Left hindlimb (tissue), 1 donor: ENCODE results near the gene LONRF3.
A peak's percentile ranks its signal among the peaks of the same experiment; 100 is the strongest.

ENCODE experiments used
- DNase-seq: peaks from one replicate; pipeline ENCODE4 v3.0.0-alpha.2; 2018

LONRF3 gene

DNA sequence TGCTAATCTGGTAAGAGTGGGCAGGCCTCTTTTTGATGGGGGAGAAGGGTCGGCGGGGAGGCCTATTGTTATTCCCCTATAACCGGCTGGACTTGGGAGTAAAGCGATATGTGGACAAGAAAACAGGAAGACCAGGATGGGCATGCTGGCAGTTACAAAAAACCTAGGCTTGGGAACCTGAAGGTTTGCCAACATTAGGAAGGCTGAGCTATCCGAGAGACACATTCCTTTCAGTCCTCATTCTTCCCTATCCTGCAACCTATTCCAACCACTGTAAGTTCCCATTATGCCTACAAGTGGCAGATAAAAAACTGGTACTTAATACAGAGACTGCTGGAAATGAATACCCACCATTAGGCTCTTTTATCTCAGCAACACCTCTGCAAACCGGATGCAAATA, 66.0 kb downstream of the LONRF3 start:
- DNase-seq = no peak

DNA sequence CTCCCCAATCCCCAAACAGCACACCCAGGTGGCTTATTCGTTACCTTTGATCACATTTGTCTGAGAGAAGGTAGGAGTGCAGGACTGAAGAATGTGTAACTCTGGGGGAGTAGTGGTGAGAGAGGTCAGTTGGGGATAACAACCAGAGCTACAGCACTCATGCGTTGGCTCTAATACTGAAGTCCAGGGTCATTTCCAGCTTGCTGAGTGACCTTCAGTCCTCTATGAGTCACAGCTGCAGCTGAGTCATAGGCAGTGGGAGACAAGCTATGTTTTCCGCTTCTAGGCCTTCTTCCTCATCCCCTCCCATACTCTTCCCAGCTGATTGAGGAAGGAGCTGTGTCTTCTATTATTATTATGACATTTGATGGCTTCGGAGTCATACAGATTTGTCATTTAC, 66.8 kb downstream of the LONRF3 start:
- peak; percentile 29 for DNase-seq

DNA sequence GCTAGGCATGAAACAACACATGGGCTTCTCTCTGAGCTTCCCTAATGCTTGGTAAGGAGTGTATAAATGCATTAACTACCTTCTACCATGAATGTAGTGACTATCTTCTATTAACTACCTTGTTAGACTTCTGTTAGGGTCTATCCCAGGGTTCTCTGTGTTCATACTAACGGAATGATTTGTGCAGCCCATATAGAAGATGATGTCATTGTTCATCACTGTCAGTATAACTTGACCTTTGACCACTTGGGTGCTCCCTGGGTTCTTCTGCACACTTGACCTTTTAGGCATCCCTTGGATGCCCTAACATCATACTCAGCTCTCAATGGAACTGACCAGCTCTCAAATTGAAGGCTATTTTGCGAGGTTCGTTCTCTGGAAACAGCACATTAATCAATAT, 67.6 kb downstream of the LONRF3 start:
- DNase-seq = no peak

DNA sequence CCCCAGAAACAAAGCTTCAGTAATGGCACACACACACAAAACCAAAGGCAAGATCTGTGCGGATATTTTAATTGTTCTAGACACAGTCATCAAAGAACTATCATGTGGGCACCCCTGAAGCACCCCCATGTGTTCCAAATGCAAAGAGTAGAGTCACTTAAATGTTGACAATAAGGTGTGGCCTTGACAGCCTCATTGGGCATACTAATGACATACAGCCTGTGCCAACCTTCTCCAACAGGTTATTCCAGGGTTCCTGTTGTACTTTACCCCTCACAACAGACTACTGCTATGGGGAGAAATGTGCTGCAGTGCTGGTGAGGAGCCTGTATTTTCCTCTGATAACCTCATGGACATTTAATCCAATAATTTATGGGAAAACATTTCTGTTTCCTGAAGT, 68.6 kb downstream of the LONRF3 start:
- no peak for DNase-seq

DNA sequence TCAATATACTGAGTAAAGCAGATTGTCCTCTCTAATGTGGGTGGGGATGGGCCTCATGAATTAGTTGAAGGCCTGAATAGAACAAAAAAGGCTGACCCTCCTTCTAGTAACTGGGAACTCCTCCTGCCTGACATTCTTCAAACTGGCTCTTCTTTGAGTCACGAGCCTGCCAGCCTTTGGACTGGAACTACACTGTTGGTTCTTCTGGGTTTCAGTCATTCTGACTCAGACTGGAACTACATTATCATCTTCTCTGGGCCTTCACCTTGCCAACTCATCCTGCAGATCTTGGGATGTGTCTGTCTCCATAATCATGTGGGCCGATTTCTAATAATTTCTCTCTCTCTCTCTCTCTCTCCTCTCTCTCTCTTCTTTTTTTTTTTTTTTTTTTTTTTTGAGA, 71.5 kb downstream of the LONRF3 start:
- DNase-seq = no peak

DNA sequence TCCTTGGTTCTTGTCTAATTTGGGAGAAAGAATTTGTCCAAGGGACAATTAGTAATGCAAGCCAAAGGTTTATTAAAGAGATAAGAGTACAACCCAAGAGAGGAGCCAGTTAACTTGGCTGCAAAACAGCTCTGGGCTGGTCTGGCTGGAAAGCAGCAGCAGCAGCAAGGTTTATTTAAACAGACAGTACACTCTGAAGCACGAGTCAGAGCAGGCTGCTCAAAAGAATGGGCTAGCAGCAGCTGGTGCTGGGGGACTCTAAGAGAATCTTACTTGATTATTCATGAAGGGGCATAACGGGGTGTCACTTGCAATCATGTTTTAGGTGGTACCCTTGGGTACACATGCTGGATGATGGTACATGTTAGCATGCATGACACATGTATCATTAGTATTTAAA, 81.3 kb downstream of the LONRF3 start:
- DNase-seq = no peak

DNA sequence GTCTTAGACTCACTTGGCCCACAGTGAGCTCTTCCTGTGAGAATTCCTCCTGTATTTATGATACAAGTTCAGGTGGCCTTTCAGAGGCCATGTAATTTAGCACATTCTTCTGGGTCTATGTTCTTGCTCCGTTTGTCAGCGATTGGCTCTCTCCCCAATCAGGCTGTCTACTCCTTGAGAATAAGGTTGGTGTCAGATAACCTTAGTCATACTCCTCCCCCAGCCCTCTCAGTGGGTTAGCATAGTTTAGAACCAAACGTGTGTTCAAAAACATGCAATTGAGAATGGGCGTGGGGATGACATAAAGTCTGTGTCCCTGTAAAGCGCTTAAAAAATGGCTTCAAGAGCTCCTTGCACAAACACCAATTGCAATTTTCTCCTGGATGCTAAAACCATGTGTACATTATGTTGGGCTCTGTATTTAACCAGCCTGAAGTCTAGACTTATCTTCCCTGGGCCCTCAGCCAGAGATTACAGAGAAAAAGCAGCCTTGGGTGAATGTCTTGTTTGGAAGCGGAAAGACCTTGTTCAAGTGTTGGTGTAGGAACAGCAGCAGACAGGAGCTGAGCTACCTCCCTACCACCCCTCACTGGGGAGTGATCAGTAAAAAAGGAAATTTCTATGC, 88.4 kb downstream of the LONRF3 start:
- no peak for DNase-seq

DNA sequence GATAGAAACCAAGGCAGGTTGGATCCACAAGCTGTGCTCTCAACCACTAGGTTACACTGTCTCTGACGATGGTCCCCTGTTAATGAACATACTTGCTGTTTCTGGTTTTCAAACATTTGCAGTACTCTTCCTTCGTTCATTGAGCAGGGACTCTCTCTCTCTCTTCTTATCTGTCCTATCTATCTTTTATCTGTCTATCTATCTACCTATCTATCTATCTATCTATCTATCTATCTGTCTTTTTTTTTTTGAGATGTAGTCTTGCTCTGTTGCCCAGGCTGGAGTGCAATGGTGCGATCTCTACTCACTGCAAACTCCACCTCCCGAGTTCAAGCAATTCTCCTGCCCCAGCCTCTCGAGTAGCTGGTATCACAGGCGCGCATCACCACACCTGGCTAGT, 89.0 kb downstream of the LONRF3 start:
- no peak for DNase-seq

DNA sequence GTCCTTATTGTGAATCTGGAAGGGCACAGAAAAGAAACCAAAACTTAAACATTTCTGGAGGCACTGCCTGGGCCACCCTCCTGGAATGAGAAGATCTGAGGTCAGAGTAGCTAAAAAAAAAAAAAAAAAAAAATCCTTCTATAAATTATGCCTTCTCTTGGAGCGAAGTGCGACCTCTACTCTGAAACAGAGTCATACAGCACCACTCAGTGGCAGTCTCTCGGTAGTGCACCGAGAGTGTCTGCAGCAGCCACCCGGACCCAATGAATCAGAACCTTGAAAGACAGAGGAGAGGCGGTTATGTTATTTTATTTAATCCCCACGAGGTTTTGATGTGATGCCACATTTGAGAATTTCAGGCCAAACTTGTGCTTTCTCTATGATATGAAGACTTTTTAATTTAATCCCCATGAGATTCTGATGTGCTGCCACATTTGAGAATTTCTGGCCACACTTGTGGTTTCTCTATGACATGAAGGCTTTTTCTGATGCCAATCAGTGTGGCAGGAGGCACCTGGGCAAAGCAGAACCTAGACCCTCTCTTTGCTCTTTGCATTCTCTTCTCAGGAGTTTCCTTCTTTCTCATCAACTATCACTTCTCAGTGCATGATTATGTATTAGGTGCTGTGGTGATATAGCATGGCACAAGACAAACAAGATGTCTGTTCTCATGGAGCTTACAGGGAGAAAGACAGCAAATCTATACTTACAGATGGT, 92.8 kb downstream of the LONRF3 start:
- no peak for DNase-seq
